ENCODE measurements around the gene MYO16. TPM values are rescaled to one million over a fixed set of nuclear protein-coding genes. Genes with fewer than 3 reads are reported as not detected.

MYO16 gene
- total and polyA plus RNA-seq, 2 experiments from 2014 or later, result 0.13 to 0.23 TPM

GRCh38 chr13:109246001-109246400 is 616.6 kb downstream of the MYO16 start:
- TF ChIP-seq CTCF (IDR thresholded peaks at IDR 0.05; ENCODE audit: poor library complexity), result no peak
- TF ChIP-seq EZH2phosphoT487 (IDR thresholded peaks at IDR 0.05; ENCODE audit: low read depth, severe bottlenecking, unreplicated experiment), result no peak
- TF ChIP-seq EZH2 (IDR thresholded peaks at IDR 0.05; ENCODE audit: borderline replicate concordance), result no peak
- no peak for DNase-seq (ENCODE audit: low spot score)
- no peak overlapping the region for H3K4me3 ChIP-seq
- no peaks in the 10 kb centered on the region for H3K9me3 ChIP-seq (ENCODE audit: low read depth)
- H3K36me3 ChIP-seq (replicated peaks; ENCODE audit: insufficient read depth, low read depth), result no peaks in the 10 kb centered on the region
- no peak overlapping the region for H3K27ac ChIP-seq
- no peak overlapping the region for H2AFZ ChIP-seq
- no peaks in the 10 kb centered on the region for H3K9me2 ChIP-seq (replicated peaks; ENCODE audit: insufficient read depth)
- no peak overlapping the region for H3K4me2 ChIP-seq
- 89% methylated on average over 1 of the region's 1 CpG for WGBS (ENCODE audit: low lambda C conversion rate, missing lambda C conversion rate)
- no peaks in the 10 kb centered on the region for H3K79me2 ChIP-seq
- no peaks in the 10 kb centered on the region for H4K20me1 ChIP-seq (ENCODE audit: insufficient read depth, poor library complexity, severe bottlenecking)
- peaks cover 9% of the 10 kb centered on the region for H3K4me1 ChIP-seq (ENCODE audit: insufficient read depth)
- no peaks in the 10 kb centered on the region for H3K27me3 ChIP-seq

- H3K4me1 ChIP-seq (ENCODE audit: insufficient read depth), result no peaks in the 10 kb centered on the region
- H3K79me2 ChIP-seq, result no peaks in the 10 kb centered on the region
- no peak overlapping the region for H3K27ac ChIP-seq
- H3K4me3 ChIP-seq, result no peak overlapping the region
- H3K36me3 ChIP-seq (replicated peaks; ENCODE audit: insufficient read depth, low read depth), result no peaks in the 10 kb centered on the region
- TF ChIP-seq CTCF (IDR thresholded peaks at IDR 0.05; ENCODE audit: poor library complexity) (no peak), EZH2 (IDR thresholded peaks at IDR 0.05; ENCODE audit: borderline replicate concordance) (no peak), EZH2phosphoT487 (IDR thresholded peaks at IDR 0.05; ENCODE audit: low read depth, severe bottlenecking, unreplicated experiment) (no peak)
- WGBS (ENCODE audit: low lambda C conversion rate, missing lambda C conversion rate), result 91% methylated on average over 4 of the region's 4 CpGs
- no peaks in the 10 kb centered on the region for H3K27me3 ChIP-seq
- no peak overlapping the region for H3K4me2 ChIP-seq
- no peaks in the 10 kb centered on the region for H3K9me3 ChIP-seq (ENCODE audit: low read depth)
- no peak for DNase-seq (ENCODE audit: low spot score)
- no peak overlapping the region for H2AFZ ChIP-seq
- H3K9me2 ChIP-seq (replicated peaks; ENCODE audit: insufficient read depth), result no peaks in the 10 kb centered on the region
- no peaks in the 10 kb centered on the region for H4K20me1 ChIP-seq (ENCODE audit: insufficient read depth, poor library complexity, severe bottlenecking)
These were observed 620.5 kb downstream of the MYO16 start for GRCh38 chr13:109249780-109250528.

- 69% methylated on average over 2 of the region's 2 CpGs for WGBS (ENCODE audit: low lambda C conversion rate, missing lambda C conversion rate)
- no peaks in the 10 kb centered on the region for H4K20me1 ChIP-seq (ENCODE audit: insufficient read depth, poor library complexity, severe bottlenecking)
- H3K4me1 ChIP-seq (ENCODE audit: insufficient read depth), result peaks cover 5% of the 10 kb centered on the region
- no peaks in the 10 kb centered on the region for H3K36me3 ChIP-seq (replicated peaks; ENCODE audit: insufficient read depth, low read depth)
- no peaks in the 10 kb centered on the region for H3K9me2 ChIP-seq (replicated peaks; ENCODE audit: insufficient read depth)
- no peaks in the 10 kb centered on the region for H3K9me3 ChIP-seq (ENCODE audit: low read depth)
- H3K79me2 ChIP-seq, result no peaks in the 10 kb centered on the region
- TF ChIP-seq CTCF (IDR thresholded peaks at IDR 0.05; ENCODE audit: poor library complexity) (no peak), EZH2phosphoT487 (IDR thresholded peaks at IDR 0.05; ENCODE audit: low read depth, severe bottlenecking, unreplicated experiment) (no peak), EZH2 (IDR thresholded peaks at IDR 0.05; ENCODE audit: borderline replicate concordance) (no peak)
- H2AFZ ChIP-seq, result no peak overlapping the region
- H3K4me3 ChIP-seq, result no peak overlapping the region
- no peak overlapping the region for H3K27ac ChIP-seq
- no peak for DNase-seq (ENCODE audit: low spot score)
- no peak overlapping the region for H3K4me2 ChIP-seq
- H3K27me3 ChIP-seq, result no peaks in the 10 kb centered on the region
These were observed 622.5 kb downstream of the MYO16 start for GRCh38 chr13:109251956-109252355.

Measured in hepatocyte (in vitro differentiated cells).